HUES48 (cell line): ENCODE results near the gene MAN1A1.

ENCODE experiments used
- H3K27ac ChIP-seq: one replicate; pipeline ENCODE4 v1.7.0; 2013; ENCODE audit warnings: low read depth, low read length, inconsistent platforms
- H3K27me3 ChIP-seq: 2 replicates; pipeline ENCODE4 v1.6.1; 2013; ENCODE audit warnings: mild to moderate bottlenecking, low read length; ENCODE audit not compliant: control insufficient read depth, insufficient read depth
- H3K36me3 ChIP-seq: 2 replicates; pipeline ENCODE4 v1.6.1; 2013; ENCODE audit warnings: low read length; ENCODE audit not compliant: control insufficient read depth, insufficient read depth
- H3K4me1 ChIP-seq: 2 replicates; pipeline ENCODE4 v1.6.1; 2013; ENCODE audit warnings: mild to moderate bottlenecking, low read length; ENCODE audit not compliant: control insufficient read depth, insufficient read depth
- H3K4me3 ChIP-seq: 2 replicates; pipeline ENCODE4 v1.5.1; 2013; ENCODE audit warnings: mild to moderate bottlenecking, low read depth, low read length
- H3K9ac ChIP-seq: 2 replicates; pipeline ENCODE4 v1.6.1; 2013; ENCODE audit warnings: mild to moderate bottlenecking, low read depth, low read length, moderate library complexity
- H3K9me3 ChIP-seq: 2 replicates; pipeline ENCODE4 v1.6.1; 2013; ENCODE audit warnings: low read length; ENCODE audit not compliant: control insufficient read depth, insufficient read depth

Gene MAN1A1

GRCh38 chr6:119324718-119325117 is 24.8 kb downstream of the MAN1A1 start:
- H3K9ac ChIP-seq, result no peak overlapping the region
- no peaks in the 10 kb centered on the region for H3K27me3 ChIP-seq
- no peak overlapping the region for H3K27ac ChIP-seq
- H3K4me3 ChIP-seq, result no peak overlapping the region
- H3K9me3 ChIP-seq, result no peaks in the 10 kb centered on the region
- H3K36me3 ChIP-seq, result no peaks in the 10 kb centered on the region
- H3K4me1 ChIP-seq, result no peaks in the 10 kb centered on the region

- no peaks in the 10 kb centered on the region for H3K9me3 ChIP-seq
- no peak overlapping the region for H3K27ac ChIP-seq
- H3K27me3 ChIP-seq, result no peaks in the 10 kb centered on the region
- no peak overlapping the region for H3K4me3 ChIP-seq
- H3K36me3 ChIP-seq, result no peaks in the 10 kb centered on the region
- H3K4me1 ChIP-seq, result no peaks in the 10 kb centered on the region
- H3K9ac ChIP-seq, result no peak overlapping the region
These were observed 25.6 kb downstream of the MAN1A1 start for GRCh38 chr6:119323931-119324330.

GRCh38 chr6:119323478-119323877 is 26.1 kb downstream of the MAN1A1 start:
- Histone ChIP-seq H3K27me3 (no peaks in the 10 kb centered on the region), H3K36me3 (no peaks in the 10 kb centered on the region), H3K9ac (no peak overlapping the region), H3K9me3 (no peaks in the 10 kb centered on the region), H3K27ac (no peak overlapping the region), H3K4me1 (no peaks in the 10 kb centered on the region), H3K4me3 (no peak overlapping the region)

- no peaks in the 10 kb centered on the region for H3K27me3 ChIP-seq
- no peak overlapping the region for H3K9ac ChIP-seq
- no peaks in the 10 kb centered on the region for H3K4me1 ChIP-seq
- no peaks in the 10 kb centered on the region for H3K36me3 ChIP-seq
- no peaks in the 10 kb centered on the region for H3K9me3 ChIP-seq
- H3K27ac ChIP-seq, result no peak overlapping the region
- H3K4me3 ChIP-seq, result no peak overlapping the region
These were observed 26.7 kb downstream of the MAN1A1 start for GRCh38 chr6:119322715-119323350.

GRCh38 chr6:119322034-119322433 is 27.5 kb downstream of the MAN1A1 start:
- no peaks in the 10 kb centered on the region for H3K4me1 ChIP-seq
- H3K27ac ChIP-seq, result no peak overlapping the region
- no peak overlapping the region for H3K9ac ChIP-seq
- no peak overlapping the region for H3K4me3 ChIP-seq
- no peaks in the 10 kb centered on the region for H3K9me3 ChIP-seq
- H3K36me3 ChIP-seq, result no peaks in the 10 kb centered on the region
- H3K27me3 ChIP-seq, result no peaks in the 10 kb centered on the region

GRCh38 chr6:119319694-119320093 is 29.9 kb downstream of the MAN1A1 start:
- Histone ChIP-seq H3K9me3 (no peaks in the 10 kb centered on the region), H3K27ac (no peak overlapping the region), H3K4me3 (no peak overlapping the region), H3K9ac (no peak overlapping the region), H3K36me3 (no peaks in the 10 kb centered on the region), H3K4me1 (no peaks in the 10 kb centered on the region), H3K27me3 (no peaks in the 10 kb centered on the region)

- Histone ChIP-seq H3K9ac (no peak overlapping the region), H3K4me1 (no peaks in the 10 kb centered on the region), H3K27ac (no peak overlapping the region), H3K36me3 (no peaks in the 10 kb centered on the region), H3K27me3 (no peaks in the 10 kb centered on the region), H3K9me3 (no peaks in the 10 kb centered on the region), H3K4me3 (no peak overlapping the region)
These were observed 30.8 kb downstream of the MAN1A1 start for GRCh38 chr6:119318730-119319129.

GRCh38 chr6:119318176-119318575 is 31.4 kb downstream of the MAN1A1 start:
- Histone ChIP-seq H3K27ac (no peak overlapping the region), H3K36me3 (no peaks in the 10 kb centered on the region), H3K9ac (no peak overlapping the region), H3K9me3 (no peaks in the 10 kb centered on the region), H3K4me3 (no peak overlapping the region), H3K4me1 (no peaks in the 10 kb centered on the region), H3K27me3 (no peaks in the 10 kb centered on the region)

GRCh38 chr6:119317007-119317406 is 32.6 kb downstream of the MAN1A1 start:
- Histone ChIP-seq H3K36me3 (no peaks in the 10 kb centered on the region), H3K4me1 (no peaks in the 10 kb centered on the region), H3K4me3 (no peak overlapping the region)

GRCh38 chr6:119314885-119315272 is 34.7 kb downstream of the MAN1A1 start:
- Histone ChIP-seq H3K36me3 (no peaks in the 10 kb centered on the region), H3K4me1 (0 out of 2 replicates have a peak, but pooled peaks cover under 1% of the 10 kb centered on the region), H3K4me3 (no peak overlapping the region), H3K27me3 (no peaks in the 10 kb centered on the region), H3K9ac (no peak overlapping the region), H3K27ac (no peak overlapping the region), H3K9me3 (no peaks in the 10 kb centered on the region)

More at GRCh38 chr6:119317007-119317406, 32.6 kb downstream of the MAN1A1 start:
- H3K9me3 ChIP-seq, result no peaks in the 10 kb centered on the region
- H3K27me3 ChIP-seq, result no peaks in the 10 kb centered on the region
- no peak overlapping the region for H3K27ac ChIP-seq
- no peak overlapping the region for H3K9ac ChIP-seq

- Histone ChIP-seq H3K27ac (no peak overlapping the region), H3K4me1 (0 out of 2 replicates have a peak, but pooled peaks cover 6% of the 10 kb centered on the region), H3K27me3 (no peaks in the 10 kb centered on the region), H3K36me3 (no peaks in the 10 kb centered on the region), H3K9me3 (no peaks in the 10 kb centered on the region), H3K4me3 (no peak overlapping the region), H3K9ac (no peak overlapping the region)
These were observed 35.4 kb downstream of the MAN1A1 start for GRCh38 chr6:119313937-119314884.
